ENCODE results near the gene CTDSPL. TPM values are rescaled to one million over a fixed set of nuclear protein-coding genes. Genes with fewer than 3 reads are reported as not detected.
A peak's percentile ranks its signal among the peaks of the same experiment; 100 is the strongest.

The CTDSPL gene
- total RNA-seq, 1 donor from 2014 or later: 13.1 TPM

GRCh38 chr3:37853691-37854413, 7.8 kb upstream of the CTDSPL start:
- no peak for DNase-seq

- peak; percentile 70 for DNase-seq
Observed at GRCh38 chr3:37855363-37855970, 6.2 kb upstream of the CTDSPL start.

- no peak for DNase-seq
Observed at GRCh38 chr3:37856381-37856780, 5.3 kb upstream of the CTDSPL start.

- DNase-seq: no peak
Observed at GRCh38 chr3:37858742-37859141, 2.9 kb upstream of the CTDSPL start.

GRCh38 chr3:37859354-37859753, 2.3 kb upstream of the CTDSPL start:
- no peak for DNase-seq

GRCh38 chr3:37859908-37860199, 1.8 kb upstream of the CTDSPL start:
- DNase-seq: no peak

- DNase-seq: peak; percentile 46
Observed at GRCh38 chr3:37862219-37862902, 681 bp downstream of the CTDSPL start.

GRCh38 chr3:37862903-37863815, 1.5 kb downstream of the CTDSPL start:
- DNase-seq: no peak

GRCh38 chr3:37863949-37864822, 2.5 kb downstream of the CTDSPL start:
- DNase-seq: no peak

- no peak for DNase-seq
Observed at GRCh38 chr3:37864904-37865303, 3.2 kb downstream of the CTDSPL start.

GRCh38 chr3:37867144-37867543, 5.5 kb downstream of the CTDSPL start:
- no peak for DNase-seq

GRCh38 chr3:37871858-37872257, 10.2 kb downstream of the CTDSPL start:
- no peak for DNase-seq

- no peak for DNase-seq
Observed at GRCh38 chr3:37872413-37873160, 10.9 kb downstream of the CTDSPL start.

GRCh38 chr3:37876279-37876678, 14.6 kb downstream of the CTDSPL start:
- DNase-seq: no peak

- no peak for DNase-seq
Observed at GRCh38 chr3:37882711-37883110, 21.0 kb downstream of the CTDSPL start.

- no peak for DNase-seq
Observed at GRCh38 chr3:37885814-37886213, 24.1 kb downstream of the CTDSPL start.

- DNase-seq: no peak
Observed at GRCh38 chr3:37886395-37886794, 24.7 kb downstream of the CTDSPL start.

GRCh38 chr3:37887062-37887461, 25.4 kb downstream of the CTDSPL start:
- DNase-seq: no peak

- no peak for DNase-seq
Observed at GRCh38 chr3:37887824-37888223, 26.1 kb downstream of the CTDSPL start.

GRCh38 chr3:37888421-37888820, 26.7 kb downstream of the CTDSPL start:
- DNase-seq: no peak

GRCh38 chr3:37890522-37890921, 28.8 kb downstream of the CTDSPL start:
- no peak for DNase-seq
